VCaP (cell line): ENCODE measurements around the gene MTMR1.

Experiments used
- H3K27ac ChIP-seq: fragments of 450-650 bp; 2 replicates; pipeline ENCODE4 v1.5.1; 2017
- CTCF ChIP-seq: fragments of 450-650 bp; conservative IDR thresholded peaks from 2 replicates; pipeline ENCODE4 v1.5.1; 2017; ENCODE audit warnings: mild to moderate bottlenecking, moderate library complexity

MTMR1 gene

GRCh38 chrX:150768132-150768485 is 74.9 kb downstream of the MTMR1 start:
- no peak for TF ChIP-seq CTCF
- H3K27ac ChIP-seq = no peak overlapping the region

DNA sequence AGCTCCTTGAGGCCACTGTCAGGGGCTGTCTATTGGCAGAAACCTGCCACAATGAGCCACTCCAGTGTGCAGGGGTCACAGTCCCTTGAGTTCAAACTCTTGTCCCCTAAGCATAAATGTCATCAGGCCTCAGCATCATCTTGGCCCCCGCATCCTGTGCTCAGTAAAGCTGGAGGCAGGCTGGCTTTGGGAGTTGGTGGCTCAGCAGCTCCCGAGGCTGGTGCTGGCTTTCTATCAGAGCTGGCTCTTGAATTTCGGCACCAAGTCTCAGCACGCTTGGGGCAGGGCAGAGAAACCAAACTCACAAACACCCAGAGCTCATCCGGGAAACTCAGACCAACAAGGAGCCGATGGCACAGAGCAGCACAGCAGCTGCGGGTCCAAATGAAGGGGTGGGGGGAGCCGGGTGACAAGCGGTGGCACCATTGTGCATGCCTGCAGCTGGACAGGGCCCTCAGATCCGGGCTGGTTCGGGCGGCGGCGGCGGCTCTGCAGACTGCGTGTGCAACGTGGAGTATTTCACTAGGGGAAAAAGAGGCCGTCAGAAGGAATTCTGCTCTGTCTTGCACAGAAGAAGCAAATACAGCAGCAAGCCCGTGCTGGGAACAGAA is 75.5 kb downstream of the MTMR1 start:
- TF ChIP-seq CTCF = no peak
- H3K27ac ChIP-seq = no peak overlapping the region

DNA sequence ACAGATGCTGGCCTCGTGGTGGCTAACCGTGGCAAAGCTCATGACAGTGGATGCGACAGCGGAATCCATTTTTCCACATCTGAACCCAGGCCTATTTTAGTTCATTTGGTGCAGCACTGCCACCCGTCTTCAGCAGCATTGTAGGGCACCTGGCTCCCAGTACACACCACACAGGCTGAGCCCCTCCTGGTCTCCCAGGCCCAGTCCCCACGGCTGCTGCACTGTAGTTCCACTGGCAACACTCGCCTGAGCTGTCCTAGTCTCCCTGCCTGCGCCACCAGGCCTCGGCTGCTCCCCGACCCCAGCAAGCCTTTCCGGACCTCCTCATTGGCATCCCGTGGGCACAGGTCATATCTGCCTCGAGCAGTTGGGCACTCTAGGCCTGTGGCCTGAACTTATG is 76.2 kb downstream of the MTMR1 start:
- TF ChIP-seq CTCF = no peak
- no peak overlapping the region for H3K27ac ChIP-seq

DNA sequence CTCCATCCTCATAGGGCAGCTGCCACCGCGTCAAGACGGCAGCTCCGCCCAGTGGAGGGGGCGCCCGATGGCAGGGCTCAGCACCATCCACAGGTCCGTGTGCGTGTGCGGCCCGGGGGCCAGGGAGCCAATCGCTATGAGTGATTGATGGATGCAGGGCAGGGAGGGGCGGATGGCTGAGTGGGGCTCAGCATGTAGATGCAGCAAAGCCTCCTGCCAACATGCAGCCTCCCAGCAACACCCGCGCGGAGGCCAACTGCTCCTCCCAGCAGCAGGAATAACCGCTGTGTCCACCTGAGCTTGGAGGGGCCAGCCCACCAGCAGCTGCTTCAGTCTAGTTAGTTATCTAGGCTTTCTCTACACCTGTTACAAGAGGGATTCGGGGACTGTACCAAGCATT is 77.4 kb downstream of the MTMR1 start:
- H3K27ac ChIP-seq = no peak overlapping the region
- TF ChIP-seq CTCF = no peak

DNA sequence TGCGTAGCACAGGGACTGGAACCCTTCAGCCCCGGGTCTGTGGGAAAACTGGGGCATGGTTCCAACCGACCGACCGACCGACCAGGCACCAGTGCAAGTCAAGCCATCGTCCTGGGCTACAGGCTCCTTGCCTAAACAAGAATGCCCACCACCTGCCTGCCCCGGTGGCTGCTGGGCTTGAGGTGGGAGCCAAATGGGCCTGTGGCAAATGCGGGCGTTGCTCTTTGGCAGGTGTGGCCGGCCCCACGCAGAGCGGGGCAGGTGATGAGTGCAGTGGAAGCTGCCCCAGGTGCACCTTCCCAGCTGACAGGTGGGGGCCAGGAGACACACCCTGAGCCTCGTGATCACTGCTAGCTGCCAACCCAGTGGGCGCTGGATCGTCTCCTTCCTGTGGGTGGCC is 77.9 kb downstream of the MTMR1 start:
- TF ChIP-seq CTCF = no peak

GRCh38 chrX:150772150-150772970 is 79.2 kb downstream of the MTMR1 start:
- TF ChIP-seq CTCF = peak; percentile 88

More for the DNA sequence above, 77.9 kb downstream of the MTMR1 start:
- H3K27ac ChIP-seq = no peak overlapping the region

DNA sequence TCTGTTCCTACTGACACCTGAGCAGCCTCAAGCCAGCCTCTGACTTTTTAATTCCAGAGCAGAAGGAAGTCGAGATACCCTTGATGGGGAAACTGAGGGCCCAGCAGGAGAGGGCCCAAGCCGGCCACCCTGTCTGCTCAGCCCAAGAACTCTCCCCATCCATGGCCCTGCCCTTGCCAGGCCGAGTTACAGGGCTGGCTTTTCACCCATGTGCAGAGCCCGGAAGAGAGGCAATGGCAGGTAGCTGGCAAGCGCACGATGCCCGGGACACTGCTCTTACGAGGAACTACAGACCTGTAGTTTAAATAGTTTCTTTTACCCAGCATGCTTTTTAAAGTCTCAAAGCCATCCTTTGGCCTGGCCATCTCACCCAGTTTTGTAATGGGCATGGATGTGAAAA is 79.9 kb downstream of the MTMR1 start:
- no peak for TF ChIP-seq CTCF
- H3K27ac ChIP-seq = no peak overlapping the region

More at GRCh38 chrX:150772150-150772970, 79.2 kb downstream of the MTMR1 start:
- no peak overlapping the region for H3K27ac ChIP-seq
